GM21619 (cell line): ENCODE measurements around the gene KIAA1958.

ENCODE experiments used
- ATAC-seq: cut with Tn5 transposase; IDR thresholded peaks from one replicate; pipeline ENCODE4 v1.9.1; 2021; ENCODE audit not compliant: unreplicated experiment

KIAA1958 gene

GRCh38 chr9:112703304-112703703 lies 216.7 kb downstream of the KIAA1958 start:
- ATAC-seq, result no peak

- ATAC-seq, result no peak
Measured at GRCh38 chr9:112705768-112706427, 219.3 kb downstream of the KIAA1958 start.

- no peak for ATAC-seq
Measured at GRCh38 chr9:112711050-112711689, 224.5 kb downstream of the KIAA1958 start.

GRCh38 chr9:112712678-112713077 lies 226.1 kb downstream of the KIAA1958 start:
- no peak for ATAC-seq

GRCh38 chr9:112717661-112718331 lies 231.2 kb downstream of the KIAA1958 start, which contains the start of gene INIP:
TSS of gene INIP (minus strand) at chr9:112718117. CDS start at chr9:112716485, 1,632 bp downstream.
- ATAC-seq, result peak; percentile 93
